ENCODE results near the gene RAB35.

- TF ChIP-seq CTCF (IDR thresholded peaks at IDR 0.05; ENCODE audit: insufficient read depth, low read length, poor library complexity, severe bottlenecking): no peak
- TF ChIP-seq EZH2phosphoT487 (conservative IDR thresholded peaks at IDR 0.05; ENCODE audit: low read length): no peak
Observed at GRCh38 chr12:120115066-120115465, 1.5 kb downstream of the RAB35 start.
